GM23338 (cell line): ENCODE results near the gene SLC2A1. TPM values are rescaled to one million over a fixed set of nuclear protein-coding genes. Genes with fewer than 3 reads are reported as not detected.

Source experiments
- ATAC-seq: fragments of 200-7000 bp; cut with Tn5 transposase; 3 replicates; pipeline ENCODE4 v1.9.1; 2020
- DNase-seq: peaks from one replicate; pipeline ENCODE4 v3.0.0-alpha.2; 2015; ENCODE audit warnings: low spot score
- H2AFZ ChIP-seq: fragments of 200-600 bp; sonication (generic); 2 replicates; pipeline ENCODE4 v1.8.0; 2016; ENCODE audit warnings: antibody characterized with exemption, mild to moderate bottlenecking, moderate library complexity
- H3F3A ChIP-seq: fragments of 200-600 bp; sonication (generic); replicated peaks from 2 replicates; pipeline ENCODE4 v1.8.0; 2017; ENCODE audit warnings: antibody characterized with exemption, mixed run types, low read depth
- H3K27ac ChIP-seq: fragments of 200-600 bp; sonication (generic); 2 replicates; pipeline ENCODE4 v1.6.1; 2016; ENCODE audit warnings: low read depth
- H3K27me3 ChIP-seq: fragments of 200-600 bp; sonication (generic); 2 replicates; pipeline ENCODE4 v1.8.0; 2016; ENCODE audit warnings: mild to moderate bottlenecking, mixed run types, moderate library complexity; ENCODE audit not compliant: insufficient read depth
- H3K36me3 ChIP-seq: fragments of 200-600 bp; sonication (generic); 2 replicates; pipeline ENCODE4 v1.8.0; 2016; ENCODE audit warnings: mild to moderate bottlenecking; ENCODE audit not compliant: insufficient read depth
- H3K4me1 ChIP-seq: fragments of 200-600 bp; sonication (generic); 2 replicates; pipeline ENCODE4 v1.8.0; 2016; ENCODE audit warnings: mild to moderate bottlenecking, moderate library complexity; ENCODE audit not compliant: insufficient read depth
- H3K4me2 ChIP-seq: fragments of 200-600 bp; sonication (generic); 2 replicates; pipeline ENCODE4 v1.7.1; 2017; ENCODE audit warnings: mixed run types
- H3K4me3 ChIP-seq: fragments of 200-600 bp; sonication (generic); 2 replicates; pipeline ENCODE4 v1.6.1; 2016; ENCODE audit warnings: mixed run types
- H3K79me2 ChIP-seq: fragments of 200-600 bp; sonication (generic); replicated peaks from 2 replicates; pipeline ENCODE4 v1.8.0; 2017; ENCODE audit warnings: mild to moderate bottlenecking; ENCODE audit not compliant: insufficient read depth
- H3K9me2 ChIP-seq: fragments of 200-600 bp; sonication (generic); 2 replicates; pipeline ENCODE4 v1.8.0; 2017; ENCODE audit not compliant: insufficient read depth
- H4K20me1 ChIP-seq: fragments of 200-600 bp; sonication (generic); replicated peaks from 2 replicates; pipeline ENCODE4 v1.8.0; 2017; ENCODE audit warnings: mild to moderate bottlenecking; ENCODE audit not compliant: insufficient read depth
- H3K27ac Mint-ChIP-seq: 2 replicates; pipeline ENCODE4 v1.8.0; 2020; ENCODE audit warnings: inconsistent platforms, mild to moderate bottlenecking, moderate library complexity, mixed read lengths
- H3K27me3 Mint-ChIP-seq: 3 replicates; pipeline ENCODE4 v1.8.0; 2022; ENCODE audit warnings: low read depth, mild to moderate bottlenecking, moderate library complexity, mixed read lengths, inconsistent platforms; ENCODE audit not compliant: insufficient read depth, poor library complexity
- H3K36me3 Mint-ChIP-seq: 3 replicates; pipeline ENCODE4 v1.8.0; 2021; ENCODE audit warnings: low read depth, mild to moderate bottlenecking, inconsistent platforms, moderate library complexity, mixed read lengths
- H3K4me1 Mint-ChIP-seq: 3 replicates; pipeline ENCODE4 v1.8.0; 2020; ENCODE audit warnings: mild to moderate bottlenecking, inconsistent platforms, mixed read lengths
- H3K4me3 Mint-ChIP-seq: 3 replicates; pipeline ENCODE4 v1.8.0; 2021; ENCODE audit warnings: moderate library complexity, mild to moderate bottlenecking, inconsistent platforms, mixed read lengths
- H3K9me3 Mint-ChIP-seq: 3 replicates; pipeline ENCODE4 v1.8.0; 2020; ENCODE audit warnings: moderate library complexity, mild to moderate bottlenecking, inconsistent platforms, mixed read lengths
- CREB1 ChIP-seq: fragments of 250-450 bp; sonication (Bioruptor Pico); IDR thresholded peaks from 2 replicates; pipeline ENCODE4 v1.5.0; 2020; ENCODE audit warnings: low read depth, mild to moderate bottlenecking, moderate library complexity
- CTCF ChIP-seq, 2 experiments: fragments of 200-600 bp in 1 of 2; sonication (generic) in 1 of 2; conservative IDR thresholded peaks; 2 replicates each; pipeline versions ENCODE4 v1.5.1 to v1.6.1; 2016 to 2017; ENCODE audit warnings: antibody characterized with exemption in 2 of 2, low read depth in 2 of 2, mild to moderate bottlenecking in 2 of 2, moderate library complexity in 1 of 2
- ETS1 ChIP-seq: IDR thresholded peaks from 2 replicates; pipeline ENCODE4 v1.6.1; 2016; ENCODE audit warnings: antibody characterized with exemption
- EZH2 ChIP-seq: fragments of 200-600 bp; sonication (generic); IDR thresholded peaks from one replicate; pipeline ENCODE4 v1.8.0; 2017; ENCODE audit warnings: antibody characterized with exemption, mild to moderate bottlenecking, low read depth; ENCODE audit not compliant: unreplicated experiment
- EZH2phosphoT487 ChIP-seq: fragments of 200-600 bp; sonication (generic); IDR thresholded peaks from one replicate; pipeline ENCODE4 v1.8.1; 2018; ENCODE audit warnings: antibody characterized with exemption; ENCODE audit not compliant: unreplicated experiment
- JUNB ChIP-seq: IDR thresholded peaks from one replicate; pipeline ENCODE4 v1.6.1; 2016; ENCODE audit warnings: antibody characterized with exemption; ENCODE audit not compliant: unreplicated experiment
- NANOG ChIP-seq: IDR thresholded peaks from 2 replicates; pipeline ENCODE4 v1.6.1; 2016; ENCODE audit warnings: antibody characterized with exemption, borderline replicate concordance
- POLR2AphosphoS5 ChIP-seq: IDR thresholded peaks from 2 replicates; pipeline ENCODE4 v1.6.1; 2016; ENCODE audit warnings: antibody characterized with exemption, low read depth
- REST ChIP-seq: IDR thresholded peaks from one replicate; pipeline ENCODE4 v1.6.1; 2018; ENCODE audit warnings: antibody characterized with exemption; ENCODE audit not compliant: unreplicated experiment
- STAT1 ChIP-seq: IDR thresholded peaks from one replicate; pipeline ENCODE4 v1.6.1; 2016; ENCODE audit warnings: antibody characterized with exemption; ENCODE audit not compliant: unreplicated experiment
- ZNF114 ChIP-seq: fragments of 250-450 bp; sonication (Bioruptor Pico); IDR thresholded peaks from 2 replicates; pipeline ENCODE4 v1.5.0; 2020; ENCODE audit warnings: mild to moderate bottlenecking, moderate library complexity
- ZNF331 ChIP-seq: fragments of 250-450 bp; sonication (Bioruptor Pico); IDR thresholded peaks from 2 replicates; pipeline ENCODE4 v1.5.0; 2020; ENCODE audit warnings: low read depth, mild to moderate bottlenecking, moderate library complexity
- polyA plus RNA-seq: library from polyadenylated mRNA; unstranded; fragments of >200 nt; fragmentation: Nextera tagmentation; extraction: Ambion mirVana; gene quantifications from 2 replicates; pipeline ENCODE4 v1.2.1, GENCODE V29; 2016
- total RNA-seq: library from RNA; depleted of rRNA; stranded (reverse); fragments of >200 nt; shearing (Covaris generic); gene quantifications from 2 replicates; pipeline ENCODE4 v1.2.3, GENCODE V29; 2014

The SLC2A1 gene
- total and polyA plus RNA-seq, 2 experiments from 2014 or later = 66.1 to 305 TPM

GRCh38 chr1:42934541-42935312, 23.9 kb downstream of the SLC2A1 start:
- Histone ChIP-seq H3K9me2 (no peaks in the 10 kb centered on the region), H3K27ac (0 out of 2 replicates have a peak overlapping the region, but pooled peaks have one; percentile 55), H3K79me2 (peaks cover 76% of the 10 kb centered on the region), H3K4me1 (peaks cover 41% of the 10 kb centered on the region), H3K36me3 (peaks cover 53% of the 10 kb centered on the region), H2AFZ (no peak overlapping the region), H3K4me3 (no peak overlapping the region), H3K4me2 (no peak overlapping the region), H3F3A (peaks cover 38% of the 10 kb centered on the region), H3K27me3 (no peaks in the 10 kb centered on the region), H4K20me1 (peaks cover 57% of the 10 kb centered on the region; the same call in 1 of the 2 replicates)
- no peak overlapping the region; the same call in 2 of the 3 replicates for H3K4me3 Mint-ChIP-seq
- H3K4me1 Mint-ChIP-seq = peaks cover 63% of the 10 kb centered on the region
- peaks cover 89% of the 10 kb centered on the region for H3K36me3 Mint-ChIP-seq
- H3K27me3 Mint-ChIP-seq = peaks cover 21% of the 10 kb centered on the region
- no peak for TF ChIP-seq STAT1
- no peak for TF ChIP-seq CTCF (conservative IDR thresholded peaks at IDR 0.05; ENCODE audit: low read depth in 2 of 2)
- TF ChIP-seq ZNF331 (CRISPR knock-in tag) = no peak
- no peak for TF ChIP-seq CREB1
- TF ChIP-seq NANOG = no peak
- TF ChIP-seq JUNB = no peak
- no peak for TF ChIP-seq POLR2AphosphoS5
- no peak for TF ChIP-seq ZNF114 (CRISPR knock-in tag)
- TF ChIP-seq EZH2 = no peak
- no peak for TF ChIP-seq ETS1
- TF ChIP-seq EZH2phosphoT487 = no peak
- TF ChIP-seq REST = no peak
- ATAC-seq (no peak), DNase-seq (no peak)
- H3K27ac Mint-ChIP-seq = no peak overlapping the region; the same call in 1 of the 2 replicates
- no peaks in the 10 kb centered on the region for H3K9me3 Mint-ChIP-seq
